ENCODE data around the gene LPCAT1.

DNA sequence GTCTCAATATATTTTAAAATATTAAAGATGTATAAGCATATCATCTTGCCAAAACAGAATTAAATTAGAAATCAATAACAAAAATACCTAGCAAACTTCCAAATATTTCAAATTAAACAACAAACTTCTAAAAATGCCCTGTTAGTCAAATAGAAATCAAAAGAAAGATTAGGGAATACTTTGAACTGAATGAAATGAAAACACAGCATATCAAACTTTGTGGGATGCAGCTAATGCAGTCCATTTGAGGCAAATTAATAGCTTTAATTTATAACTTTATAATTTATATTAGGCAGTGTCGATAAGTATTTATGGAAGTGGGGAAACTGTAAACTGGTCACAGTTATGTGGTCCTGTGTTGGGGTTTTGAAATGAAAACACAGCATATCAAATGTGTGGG lies 95.7 kb downstream of the LPCAT1 start:
- no peak for TF ChIP-seq EP300 (IDR thresholded peaks at IDR 0.05)
- TF ChIP-seq, protein P1, sequence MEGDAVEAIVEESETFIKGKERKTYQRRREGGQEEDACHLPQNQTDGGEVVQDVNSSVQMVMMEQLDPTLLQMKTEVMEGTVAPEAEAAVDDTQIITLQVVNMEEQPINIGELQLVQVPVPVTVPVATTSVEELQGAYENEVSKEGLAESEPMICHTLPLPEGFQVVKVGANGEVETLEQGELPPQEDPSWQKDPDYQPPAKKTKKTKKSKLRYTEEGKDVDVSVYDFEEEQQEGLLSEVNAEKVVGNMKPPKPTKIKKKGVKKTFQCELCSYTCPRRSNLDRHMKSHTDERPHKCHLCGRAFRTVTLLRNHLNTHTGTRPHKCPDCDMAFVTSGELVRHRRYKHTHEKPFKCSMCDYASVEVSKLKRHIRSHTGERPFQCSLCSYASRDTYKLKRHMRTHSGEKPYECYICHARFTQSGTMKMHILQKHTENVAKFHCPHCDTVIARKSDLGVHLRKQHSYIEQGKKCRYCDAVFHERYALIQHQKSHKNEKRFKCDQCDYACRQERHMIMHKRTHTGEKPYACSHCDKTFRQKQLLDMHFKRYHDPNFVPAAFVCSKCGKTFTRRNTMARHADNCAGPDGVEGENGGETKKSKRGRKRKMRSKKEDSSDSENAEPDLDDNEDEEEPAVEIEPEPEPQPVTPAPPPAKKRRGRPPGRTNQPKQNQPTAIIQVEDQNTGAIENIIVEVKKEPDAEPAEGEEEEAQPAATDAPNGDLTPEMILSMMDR (IDR thresholded peaks at IDR 0.05), result no peak

All from stomach (tissue), 4 donors.